ENCODE measurements around the gene UFSP2. TPM values are rescaled to one million over a fixed set of nuclear protein-coding genes. Genes with fewer than 3 reads are reported as not detected.

UFSP2 gene
- total RNA-seq, 2 experiments from 2014 or later: 14.5 to 16.6 TPM

DNA sequence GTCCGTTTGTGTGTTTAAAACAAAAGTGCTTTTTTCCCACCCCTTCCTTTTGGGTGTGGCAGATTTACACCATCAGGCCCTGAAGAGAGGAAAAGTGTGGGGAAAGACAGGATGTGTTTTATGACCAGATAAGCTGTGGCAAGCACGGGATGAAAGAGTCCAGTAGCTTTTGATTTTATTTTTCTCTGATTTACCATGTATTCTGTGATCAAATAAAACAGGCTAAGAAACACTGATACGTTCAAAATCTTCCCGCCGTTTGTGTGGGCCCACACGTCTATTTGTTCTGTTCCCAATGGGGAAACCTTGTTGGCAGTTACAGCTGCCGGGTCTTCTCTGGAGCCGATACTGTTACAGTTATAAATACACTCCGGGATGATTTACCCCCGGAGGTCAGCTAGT lies 40.8 kb downstream of the UFSP2 start:
- Histone ChIP-seq H3K27me3 (ENCODE audit: control insufficient read depth in 1 of 2, insufficient read depth in 2 of 2, low read length in 2 of 2) (no peaks in the 10 kb centered on the region), H3K36me3 (ENCODE audit: insufficient read depth, low read length) (no peaks in the 10 kb centered on the region), H3K9me3 (ENCODE audit: control insufficient read depth in 1 of 2, insufficient read depth in 1 of 2, low read length in 2 of 2) (no peaks in the 10 kb centered on the region), H3K4me1 (ENCODE audit: insufficient read depth, low read length) (peaks cover 3% of the 10 kb centered on the region), H3K27ac (ENCODE audit: low read depth in 1 of 2, low read length in 2 of 2) (no peak overlapping the region), H3K4me3 (ENCODE audit: low read length) (no peak overlapping the region)
- ChIA-PET POLR2A (interaction anchor here (1.0 to 2.2 kb wide), 3 partner anchors 8 to 12 kb away, joined by 3 to 11 read pairs (median 5); partner anchors contain the start of genes ANKRD37 and LRP2BP), CTCF (no interaction called here)
- Mint-ChIP-seq H3K36me3 (ENCODE audit: low read depth) (no peaks in the 10 kb centered on the region), H3K27me3 (peaks cover 26% of the 10 kb centered on the region), H3K4me3 (no peak overlapping the region), H3K9me3 (peaks cover 5% of the 10 kb centered on the region), H3K4me1 (ENCODE audit: low read depth) (peaks cover 12% of the 10 kb centered on the region), H3K27ac (no peak overlapping the region)
- no peak for ATAC-seq (ENCODE audit: poor library complexity)
- intact Hi-C loops (cut with DNase I, micrococcal nuclease): no loop called here
- no peak for DNase-seq
- TF ChIP-seq, protein P1, sequence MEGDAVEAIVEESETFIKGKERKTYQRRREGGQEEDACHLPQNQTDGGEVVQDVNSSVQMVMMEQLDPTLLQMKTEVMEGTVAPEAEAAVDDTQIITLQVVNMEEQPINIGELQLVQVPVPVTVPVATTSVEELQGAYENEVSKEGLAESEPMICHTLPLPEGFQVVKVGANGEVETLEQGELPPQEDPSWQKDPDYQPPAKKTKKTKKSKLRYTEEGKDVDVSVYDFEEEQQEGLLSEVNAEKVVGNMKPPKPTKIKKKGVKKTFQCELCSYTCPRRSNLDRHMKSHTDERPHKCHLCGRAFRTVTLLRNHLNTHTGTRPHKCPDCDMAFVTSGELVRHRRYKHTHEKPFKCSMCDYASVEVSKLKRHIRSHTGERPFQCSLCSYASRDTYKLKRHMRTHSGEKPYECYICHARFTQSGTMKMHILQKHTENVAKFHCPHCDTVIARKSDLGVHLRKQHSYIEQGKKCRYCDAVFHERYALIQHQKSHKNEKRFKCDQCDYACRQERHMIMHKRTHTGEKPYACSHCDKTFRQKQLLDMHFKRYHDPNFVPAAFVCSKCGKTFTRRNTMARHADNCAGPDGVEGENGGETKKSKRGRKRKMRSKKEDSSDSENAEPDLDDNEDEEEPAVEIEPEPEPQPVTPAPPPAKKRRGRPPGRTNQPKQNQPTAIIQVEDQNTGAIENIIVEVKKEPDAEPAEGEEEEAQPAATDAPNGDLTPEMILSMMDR (IDR thresholded peaks at IDR 0.05): no peak

DNA sequence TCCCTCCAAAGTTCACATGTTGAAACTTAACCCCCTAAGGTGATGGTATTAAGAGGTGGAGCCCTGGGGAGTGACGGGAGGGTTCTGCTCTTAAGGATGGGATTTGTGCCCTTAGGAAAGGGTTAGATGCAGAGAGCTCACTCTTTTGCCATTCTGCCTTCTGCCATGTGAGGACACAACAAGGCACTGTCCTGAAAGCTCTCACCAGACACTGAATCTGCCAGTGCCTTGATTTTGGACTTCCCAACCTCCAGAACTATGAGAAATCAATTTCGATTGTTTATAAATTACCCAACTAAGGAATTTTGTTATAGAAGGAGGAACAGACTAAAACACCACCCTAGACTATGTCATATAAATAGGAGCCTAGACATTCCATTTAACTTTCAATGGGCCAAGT lies 41.7 kb downstream of the UFSP2 start:
- H3K27me3 ChIP-seq (ENCODE audit: control insufficient read depth in 1 of 2, insufficient read depth in 2 of 2, low read length in 2 of 2): no peaks in the 10 kb centered on the region
- H3K36me3 Mint-ChIP-seq (ENCODE audit: low read depth): no peaks in the 10 kb centered on the region
- H3K4me1 Mint-ChIP-seq (ENCODE audit: low read depth): peaks cover 12% of the 10 kb centered on the region
- intact Hi-C loops (cut with DNase I, micrococcal nuclease): no loop called here
- ChIA-PET CTCF (no interaction called here), POLR2A (interaction anchor here (1.7 to 2.2 kb wide), 2 partner anchors 11 to 13 kb away, joined by 5 to 11 read pairs; partner anchors contain the start of genes ANKRD37 and LRP2BP)
- H3K36me3 ChIP-seq (ENCODE audit: insufficient read depth, low read length): no peaks in the 10 kb centered on the region
- TF ChIP-seq, protein P1 (IDR thresholded peaks at IDR 0.05): no peak
- no peak overlapping the region for H3K4me3 ChIP-seq (ENCODE audit: low read length)
- DNase-seq (no peak), ATAC-seq (ENCODE audit: poor library complexity) (no peak)
- H3K4me1 ChIP-seq (ENCODE audit: insufficient read depth, low read length): peaks cover 3% of the 10 kb centered on the region
- no peak overlapping the region for H3K27ac ChIP-seq (ENCODE audit: low read depth in 1 of 2, low read length in 2 of 2)
- H3K27ac Mint-ChIP-seq: no peak overlapping the region
- no peak overlapping the region for H3K4me3 Mint-ChIP-seq
- no peaks in the 10 kb centered on the region for H3K9me3 ChIP-seq (ENCODE audit: control insufficient read depth in 1 of 2, insufficient read depth in 1 of 2, low read length in 2 of 2)
- peaks cover 26% of the 10 kb centered on the region for H3K27me3 Mint-ChIP-seq
- H3K9me3 Mint-ChIP-seq: peaks cover 5% of the 10 kb centered on the region

DNA sequence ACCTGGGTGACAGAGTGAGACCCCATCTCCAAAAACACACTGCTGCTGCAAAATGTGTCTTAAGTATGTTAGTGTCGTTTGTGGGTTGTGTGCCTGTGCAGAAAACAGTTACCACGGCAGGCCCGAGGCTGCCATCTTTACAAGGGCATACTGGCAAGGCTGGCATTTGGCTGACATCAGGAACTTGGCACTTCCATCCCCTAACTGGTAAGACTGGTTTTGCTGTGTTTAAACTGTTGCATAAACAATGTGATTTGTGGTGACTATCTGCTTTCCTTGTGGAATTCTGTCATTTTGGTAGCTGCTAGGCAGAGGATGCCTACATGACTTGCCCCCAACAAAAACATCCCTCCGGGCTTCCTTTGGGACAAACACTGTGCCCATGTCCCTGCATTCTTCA lies 42.3 kb downstream of the UFSP2 start:
- no peak for ATAC-seq (ENCODE audit: poor library complexity)
- no peak overlapping the region for H3K4me3 ChIP-seq (ENCODE audit: low read length)
- ChIA-PET POLR2A (interaction anchor here (1.7 kb wide), 1 partner anchor 13 kb away, joined by 5 read pairs; the partner anchor contains the start of gene ANKRD37), CTCF (no interaction called here)
- no peaks in the 10 kb centered on the region for H3K9me3 ChIP-seq (ENCODE audit: control insufficient read depth in 1 of 2, insufficient read depth in 1 of 2, low read length in 2 of 2)
- Mint-ChIP-seq H3K27ac (no peak overlapping the region), H3K4me3 (no peak overlapping the region), H3K27me3 (peaks cover 26% of the 10 kb centered on the region), H3K36me3 (ENCODE audit: low read depth) (no peaks in the 10 kb centered on the region), H3K4me1 (ENCODE audit: low read depth) (peaks cover 12% of the 10 kb centered on the region), H3K9me3 (peaks cover 5% of the 10 kb centered on the region)
- TF ChIP-seq, protein P1 (IDR thresholded peaks at IDR 0.05): no peak
- DNase-seq: no peak
- no peaks in the 10 kb centered on the region for H3K36me3 ChIP-seq (ENCODE audit: insufficient read depth, low read length)
- H3K27me3 ChIP-seq (ENCODE audit: control insufficient read depth in 1 of 2, insufficient read depth in 2 of 2, low read length in 2 of 2): no peaks in the 10 kb centered on the region
- intact Hi-C loops (cut with DNase I, micrococcal nuclease): no loop called here
- peaks cover 3% of the 10 kb centered on the region for H3K4me1 ChIP-seq (ENCODE audit: insufficient read depth, low read length)
- H3K27ac ChIP-seq (ENCODE audit: low read depth in 1 of 2, low read length in 2 of 2): no peak overlapping the region
